22Rv1 (cell line): ENCODE data around the gene CACHD1.

Experiments used
- H3K27ac ChIP-seq: fragments of 450-650 bp; 2 replicates; pipeline ENCODE4 v1.5.1; 2017
- ZFX ChIP-seq: fragments of 450-650 bp; IDR thresholded peaks from 2 replicates; pipeline ENCODE4 v1.6.1; 2017; ENCODE audit warnings: antibody characterized with exemption, borderline replicate concordance
- TF ChIP-seq, protein P1 (sequence below): fragments of 450-650 bp; IDR thresholded peaks from 2 replicates; pipeline ENCODE4 v1.5.1; 2017; ENCODE audit warnings: mild to moderate bottlenecking

The CACHD1 gene

DNA sequence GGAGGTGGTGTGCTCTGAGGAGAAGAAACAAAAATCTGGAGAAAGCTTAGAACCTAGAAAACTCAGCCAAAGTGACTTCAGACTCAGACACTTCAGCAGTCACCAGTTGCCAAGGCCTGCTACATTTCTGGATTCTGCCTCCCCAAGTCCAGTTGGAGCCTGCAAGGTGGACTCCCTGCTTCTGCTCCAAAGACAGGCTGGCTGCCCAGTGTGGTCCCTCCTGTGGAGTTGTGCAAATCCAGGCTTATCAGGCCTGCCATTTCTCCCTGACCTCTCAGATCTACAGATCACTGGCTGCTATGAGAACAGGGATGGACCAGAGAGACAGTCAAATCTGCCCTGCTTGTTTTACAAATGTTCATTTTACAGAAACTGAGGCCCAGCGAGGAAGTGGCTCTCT, 9.9 kb downstream of the CACHD1 start:
- H3K27ac ChIP-seq = no peak overlapping the region
- TF ChIP-seq ZFX = no peak
- TF ChIP-seq, protein P1, sequence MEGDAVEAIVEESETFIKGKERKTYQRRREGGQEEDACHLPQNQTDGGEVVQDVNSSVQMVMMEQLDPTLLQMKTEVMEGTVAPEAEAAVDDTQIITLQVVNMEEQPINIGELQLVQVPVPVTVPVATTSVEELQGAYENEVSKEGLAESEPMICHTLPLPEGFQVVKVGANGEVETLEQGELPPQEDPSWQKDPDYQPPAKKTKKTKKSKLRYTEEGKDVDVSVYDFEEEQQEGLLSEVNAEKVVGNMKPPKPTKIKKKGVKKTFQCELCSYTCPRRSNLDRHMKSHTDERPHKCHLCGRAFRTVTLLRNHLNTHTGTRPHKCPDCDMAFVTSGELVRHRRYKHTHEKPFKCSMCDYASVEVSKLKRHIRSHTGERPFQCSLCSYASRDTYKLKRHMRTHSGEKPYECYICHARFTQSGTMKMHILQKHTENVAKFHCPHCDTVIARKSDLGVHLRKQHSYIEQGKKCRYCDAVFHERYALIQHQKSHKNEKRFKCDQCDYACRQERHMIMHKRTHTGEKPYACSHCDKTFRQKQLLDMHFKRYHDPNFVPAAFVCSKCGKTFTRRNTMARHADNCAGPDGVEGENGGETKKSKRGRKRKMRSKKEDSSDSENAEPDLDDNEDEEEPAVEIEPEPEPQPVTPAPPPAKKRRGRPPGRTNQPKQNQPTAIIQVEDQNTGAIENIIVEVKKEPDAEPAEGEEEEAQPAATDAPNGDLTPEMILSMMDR = no peak

DNA sequence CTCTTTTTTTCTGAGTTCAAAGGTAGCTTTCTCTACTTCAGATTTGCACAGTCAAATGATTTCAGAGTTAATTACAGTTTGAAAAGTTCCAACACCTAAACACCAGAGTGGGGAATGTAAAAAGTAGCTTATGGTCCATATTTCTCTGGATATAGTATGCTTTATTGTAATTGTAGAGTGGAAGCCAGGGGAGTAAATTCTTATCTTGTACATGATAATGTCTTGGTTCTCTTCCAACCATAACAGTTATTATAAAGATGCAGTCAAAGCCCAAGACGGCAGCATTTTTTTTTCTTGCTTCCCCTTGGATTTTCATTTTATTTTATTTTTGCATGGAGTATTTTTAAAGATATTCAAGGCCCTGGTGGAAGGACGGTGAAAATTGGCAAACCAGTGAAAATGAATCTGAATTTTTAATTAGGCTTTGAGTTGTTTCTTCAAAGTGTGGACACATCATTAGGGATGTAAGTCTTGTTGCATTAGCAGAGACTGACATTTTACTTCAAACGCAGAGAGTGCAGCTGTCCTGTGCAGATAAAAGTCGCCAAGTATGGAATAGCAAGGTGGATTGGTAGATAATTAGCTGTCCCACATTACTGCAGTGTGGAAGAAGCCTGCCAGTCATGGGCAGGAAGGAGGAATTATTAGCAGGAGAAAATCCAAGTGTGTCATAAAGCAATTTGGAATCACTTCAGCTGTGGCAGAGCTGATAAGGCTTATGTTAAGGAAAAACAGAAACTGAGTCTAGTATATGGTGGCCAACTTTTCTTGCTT, 11.3 kb downstream of the CACHD1 start:
- no peak overlapping the region for H3K27ac ChIP-seq
- TF ChIP-seq, protein P1 = no peak
- no peak for TF ChIP-seq ZFX

DNA sequence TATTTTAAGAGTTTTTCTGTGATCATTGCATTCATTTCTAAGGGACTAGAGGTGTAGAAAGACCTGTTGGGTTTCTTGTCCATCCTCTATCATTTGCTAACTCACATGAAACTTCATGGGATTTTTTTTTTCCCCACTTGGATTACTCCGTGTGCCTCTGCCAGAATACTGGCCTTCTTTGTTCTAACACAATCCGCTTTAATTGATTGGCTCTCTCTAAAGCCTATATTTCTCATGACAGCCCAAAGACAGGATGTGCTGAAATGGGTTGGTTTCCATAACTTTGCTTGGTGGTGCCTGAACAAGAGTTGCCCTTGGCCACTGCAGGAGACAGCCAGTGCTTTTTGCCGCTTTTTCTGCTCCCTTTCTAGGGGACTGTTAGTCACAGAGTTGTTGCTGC, 12.2 kb downstream of the CACHD1 start:
- H3K27ac ChIP-seq = no peak overlapping the region
- TF ChIP-seq, protein P1 = no peak
- TF ChIP-seq ZFX = no peak

GRCh38 chr1:64482720-64483119, 12.8 kb downstream of the CACHD1 start:
- no peak overlapping the region for H3K27ac ChIP-seq
- no peak for TF ChIP-seq ZFX
- TF ChIP-seq, protein P1 = no peak

GRCh38 chr1:64483731-64484414, 13.9 kb downstream of the CACHD1 start:
- no peak overlapping the region for H3K27ac ChIP-seq
- no peak for TF ChIP-seq ZFX
- TF ChIP-seq, protein P1 = no peak

DNA sequence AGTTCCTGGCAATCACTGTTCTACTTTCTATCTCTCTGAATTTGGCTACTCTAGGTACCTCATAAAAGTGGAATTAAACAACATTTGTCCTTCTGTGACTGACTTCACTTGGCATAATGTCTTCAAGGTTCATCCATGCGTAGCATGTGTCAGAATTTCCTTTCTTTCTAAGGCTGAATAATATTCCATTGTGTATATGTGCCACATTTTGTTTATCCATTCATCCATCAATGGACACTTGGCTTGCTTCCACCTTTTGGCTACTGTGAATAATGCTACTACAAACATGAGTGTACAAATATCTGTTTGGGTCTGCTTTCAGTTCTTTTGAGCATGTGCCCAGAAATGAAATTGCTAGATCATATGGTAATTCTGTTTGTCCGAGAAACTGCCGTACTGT, 14.7 kb downstream of the CACHD1 start:
- no peak overlapping the region for H3K27ac ChIP-seq

More for the DNA sequence above, 14.7 kb downstream of the CACHD1 start:
- no peak for TF ChIP-seq ZFX
- TF ChIP-seq, protein P1 = no peak
